Measurements from ENCODE around the gene FARP1.
A peak's percentile ranks its signal among the peaks of the same experiment; 100 is the strongest.

The FARP1 gene

DNA sequence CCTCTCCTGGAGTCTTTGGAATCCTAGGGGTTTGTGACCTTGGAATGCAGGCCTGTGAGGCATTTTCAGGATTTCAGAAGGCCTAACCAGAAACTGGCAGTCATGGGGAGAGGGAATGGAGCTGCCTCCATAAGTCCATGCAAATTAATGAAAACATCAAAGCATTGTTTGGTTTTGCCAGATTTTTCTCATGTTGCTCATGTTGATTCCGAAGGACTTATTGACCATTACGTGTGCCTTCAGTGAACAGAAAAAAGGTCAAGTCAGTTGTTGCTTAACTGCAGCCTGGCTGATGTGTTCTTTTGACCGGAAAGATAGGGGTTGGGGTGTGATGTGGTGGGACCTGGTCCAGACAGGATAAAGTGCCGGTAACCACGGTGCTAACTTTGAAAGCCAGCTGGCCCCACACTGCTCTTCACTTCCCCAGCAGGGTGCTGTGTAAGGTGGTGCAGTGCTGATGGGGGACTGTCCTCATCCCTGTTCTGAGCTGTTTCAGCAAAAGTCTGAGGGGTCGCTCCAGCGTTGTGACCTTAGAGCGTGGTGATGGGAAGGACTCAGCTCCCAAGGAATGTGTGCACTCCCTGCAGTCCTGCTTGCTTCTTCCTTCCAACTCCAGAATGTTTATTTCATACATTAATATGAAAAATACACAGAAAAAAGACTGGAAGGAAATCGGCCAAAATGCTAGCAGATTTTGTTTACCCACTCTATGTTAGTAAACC lies 30.7 kb downstream of the FARP1 start:
- DNase-seq, result no peak

DNA sequence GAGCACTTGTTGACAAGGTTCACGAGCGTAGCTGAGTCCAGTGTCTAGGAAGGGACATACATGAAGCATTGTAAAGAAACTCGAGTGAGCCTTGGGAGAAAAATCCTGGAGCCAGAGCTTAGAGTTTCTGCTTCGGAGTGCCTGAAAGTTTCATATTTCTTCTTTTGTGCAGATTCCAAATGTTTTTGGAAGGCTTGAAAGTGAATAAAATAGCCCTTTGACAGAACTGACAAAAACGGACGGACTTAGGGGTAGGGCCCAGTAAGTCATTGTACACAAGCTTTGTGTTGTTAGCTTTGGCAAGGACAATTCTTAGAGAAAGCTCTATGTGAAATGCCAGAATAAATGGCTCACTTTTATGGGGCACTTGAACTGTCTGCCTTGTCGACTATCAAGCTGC lies 31.4 kb downstream of the FARP1 start:
- DNase-seq, result no peak

DNA sequence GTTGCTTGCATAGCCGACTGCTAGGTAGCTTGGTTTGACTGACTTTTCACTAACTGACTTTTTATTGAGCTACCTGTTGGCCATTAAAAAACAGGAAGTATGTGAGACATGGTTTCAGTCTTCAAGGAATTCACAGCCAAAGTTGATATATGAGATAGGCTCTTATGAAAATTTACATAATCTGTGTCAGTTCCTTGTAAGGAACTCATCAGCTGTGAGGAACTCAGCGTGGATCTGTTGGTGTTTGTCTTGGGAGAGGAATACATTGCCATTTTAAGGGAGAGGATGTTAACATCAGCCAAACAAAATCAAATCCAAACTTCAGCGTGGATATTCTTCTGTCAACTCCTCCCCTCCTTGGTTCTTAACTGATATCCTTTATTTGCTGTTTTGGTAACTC lies 32.1 kb downstream of the FARP1 start:
- no peak for DNase-seq

DNA sequence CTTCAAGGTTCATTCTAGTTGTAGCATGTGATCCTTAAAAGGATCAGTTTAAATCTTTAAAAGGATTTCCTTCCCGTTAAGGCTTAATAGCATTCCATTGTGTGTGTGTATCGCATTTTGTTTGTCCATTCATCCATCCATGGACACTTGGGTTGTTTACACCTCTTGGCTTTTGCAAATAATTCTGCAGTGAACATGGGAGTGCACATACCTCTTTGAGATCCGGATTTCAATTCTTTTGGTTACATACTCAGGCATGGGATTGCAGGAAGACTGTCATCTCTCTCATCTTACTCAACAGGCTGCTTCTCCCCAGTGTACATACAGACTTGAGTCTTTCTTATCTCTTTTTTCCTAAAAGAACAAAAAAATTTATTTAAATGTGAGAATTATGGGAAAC lies 32.9 kb downstream of the FARP1 start:
- DNase-seq, result no peak

DNA sequence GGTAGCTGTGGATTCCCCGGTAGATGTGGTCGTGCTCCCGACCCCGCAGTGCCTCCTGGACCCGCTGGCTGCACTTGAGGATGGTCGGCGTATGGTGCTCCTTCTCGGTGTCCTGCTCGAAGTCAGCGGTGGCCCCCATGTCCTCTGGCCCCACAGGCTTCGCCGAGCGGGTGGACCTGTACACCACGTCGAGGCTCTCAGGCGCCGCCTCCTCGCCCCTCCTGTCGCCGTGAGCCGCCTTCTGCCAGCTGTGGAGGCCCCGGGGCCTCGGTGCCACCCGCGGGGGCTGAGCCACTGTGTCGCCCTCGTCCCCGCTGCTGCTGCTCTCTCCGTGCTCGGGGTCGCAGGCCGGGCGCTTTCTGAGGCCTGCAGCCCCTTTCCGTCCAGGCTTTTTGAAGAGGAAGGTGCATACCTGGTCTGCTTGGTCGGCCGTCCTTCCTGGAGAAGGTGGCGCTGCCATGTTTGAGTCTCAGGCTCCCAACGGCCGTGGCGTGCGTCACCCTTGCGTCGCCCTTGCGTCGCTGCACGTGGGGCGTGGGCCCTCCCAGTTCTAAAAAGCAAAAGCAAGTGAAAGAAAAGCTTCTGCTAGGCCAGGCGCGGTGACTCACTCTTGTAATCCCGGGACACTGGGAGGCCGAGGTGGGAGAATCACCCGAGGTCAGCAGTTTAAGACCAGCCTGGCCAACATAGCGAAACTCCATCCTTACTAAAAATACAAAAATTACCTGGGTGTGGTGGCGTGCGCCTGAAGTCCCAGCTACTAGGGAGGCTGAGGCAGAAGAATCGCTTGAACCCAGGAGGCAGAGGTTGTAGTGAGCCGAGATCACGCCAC lies 34.1 kb downstream of the FARP1 start, which contains the start of gene RNF113B:
Gene RNF113B (minus strand): TSS at position 493 of the 832 bp plus-strand sequence. CDS start 33 bp downstream, at position 460.
- no peak for DNase-seq

DNA sequence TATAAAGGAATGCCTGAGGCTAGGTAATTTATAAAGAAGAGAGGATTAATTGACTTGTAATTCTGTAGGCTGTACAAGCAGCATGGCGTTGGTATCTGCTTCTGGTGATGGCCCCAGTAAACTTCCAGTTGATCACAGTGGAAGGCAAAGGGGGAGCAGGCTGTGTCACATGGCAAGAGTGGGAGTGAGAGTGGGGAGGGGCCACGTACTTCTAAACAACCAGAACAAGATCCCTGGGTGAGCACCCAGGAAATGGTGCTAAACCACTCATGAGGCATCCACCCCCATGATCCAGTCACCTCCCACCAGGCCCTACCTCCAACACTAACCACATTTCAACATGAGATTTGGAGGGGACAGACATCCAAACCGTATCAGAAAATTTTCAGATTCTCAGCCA lies 37.2 kb downstream of the FARP1 start:
- no peak for DNase-seq

DNA sequence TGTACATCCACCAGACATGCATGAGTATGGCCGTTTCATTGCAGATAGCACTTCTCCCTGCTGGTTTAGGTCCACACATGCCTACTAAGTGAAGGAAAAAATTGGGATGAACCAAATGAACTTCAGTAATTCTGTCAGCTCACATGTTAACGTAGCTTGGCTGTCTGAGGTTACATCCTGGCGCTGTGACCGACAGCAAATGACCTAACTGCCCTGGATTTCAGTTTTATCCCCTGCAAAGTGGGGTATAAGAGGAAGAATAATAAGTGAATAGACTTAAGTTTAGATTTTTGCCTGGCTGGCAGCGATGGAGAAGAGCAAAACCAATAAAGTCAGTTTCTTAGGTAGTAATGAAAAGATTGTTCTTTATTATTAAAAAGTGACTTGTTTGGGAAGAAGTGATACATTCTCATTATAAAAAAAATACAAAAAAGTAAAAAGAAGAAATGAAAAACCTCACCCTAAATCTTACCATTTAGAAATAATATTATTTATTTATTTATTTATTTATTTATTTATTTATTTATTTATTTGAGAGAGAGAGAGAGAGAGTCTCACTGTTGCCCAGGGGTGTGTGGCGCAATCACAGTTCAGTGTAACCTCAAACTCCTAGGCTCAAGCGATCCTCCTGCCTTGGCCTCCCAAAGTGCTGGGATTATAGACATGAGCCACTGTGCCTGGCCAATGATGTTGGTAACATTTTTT lies 38.4 kb downstream of the FARP1 start:
- no peak for DNase-seq

DNA sequence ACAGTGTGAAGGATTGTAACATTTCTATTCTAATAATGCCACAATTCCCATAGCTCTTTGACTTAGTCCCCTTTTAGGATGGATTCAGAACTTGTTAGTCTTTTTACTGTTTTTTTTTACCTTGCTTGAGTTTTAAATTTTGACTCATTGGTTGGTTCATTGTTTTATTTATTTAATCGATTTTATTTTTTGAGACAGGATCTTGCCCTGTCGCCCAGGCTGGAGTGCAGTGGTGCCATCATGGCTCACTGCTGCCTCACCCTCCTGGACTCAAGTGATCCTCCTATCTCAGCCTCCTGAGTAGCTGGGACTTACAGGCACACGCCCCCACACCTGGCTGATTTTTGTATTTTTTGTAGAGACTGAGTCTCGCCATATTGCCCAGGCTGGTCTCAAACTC lies 39.3 kb downstream of the FARP1 start:
- DNase-seq, result no peak

DNA sequence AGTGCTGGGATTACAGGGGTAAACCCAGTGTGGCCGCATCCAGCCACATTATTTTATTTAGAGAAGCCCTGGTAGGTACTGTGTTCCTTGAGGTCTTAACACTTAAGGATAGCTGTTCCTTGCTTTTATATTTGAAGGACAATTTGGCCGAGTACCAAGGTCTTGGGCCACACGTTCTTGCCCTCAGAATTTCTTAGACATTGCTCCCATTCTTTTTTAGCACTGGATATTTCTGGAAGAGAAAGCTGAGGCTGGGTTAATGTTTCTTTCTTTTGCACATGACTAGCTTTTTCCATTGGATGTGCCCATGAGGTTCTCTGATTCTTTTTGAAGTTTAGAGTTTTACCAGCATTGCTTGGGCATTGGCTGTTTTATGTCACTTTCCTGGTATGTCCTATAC lies 39.7 kb downstream of the FARP1 start:
- no peak for DNase-seq

DNA sequence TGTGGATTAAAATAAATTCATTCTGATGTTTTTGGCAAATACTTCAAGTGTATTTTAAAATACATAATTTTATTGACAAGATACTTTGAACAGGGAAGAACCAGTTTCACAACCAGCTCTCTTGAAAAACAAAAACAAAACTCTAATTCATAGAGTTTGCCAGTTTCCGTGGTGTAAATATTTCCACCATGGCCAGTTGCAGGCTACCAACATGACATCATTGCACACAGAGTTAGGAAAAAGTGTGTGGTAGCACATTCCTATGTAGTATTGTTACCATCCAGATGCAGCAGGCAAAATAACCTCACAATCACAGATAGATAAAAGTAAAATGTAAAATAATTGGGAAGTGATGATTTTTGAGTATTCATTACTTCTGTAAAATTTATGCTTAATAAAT lies 41.9 kb downstream of the FARP1 start:
- DNase-seq, result no peak

DNA sequence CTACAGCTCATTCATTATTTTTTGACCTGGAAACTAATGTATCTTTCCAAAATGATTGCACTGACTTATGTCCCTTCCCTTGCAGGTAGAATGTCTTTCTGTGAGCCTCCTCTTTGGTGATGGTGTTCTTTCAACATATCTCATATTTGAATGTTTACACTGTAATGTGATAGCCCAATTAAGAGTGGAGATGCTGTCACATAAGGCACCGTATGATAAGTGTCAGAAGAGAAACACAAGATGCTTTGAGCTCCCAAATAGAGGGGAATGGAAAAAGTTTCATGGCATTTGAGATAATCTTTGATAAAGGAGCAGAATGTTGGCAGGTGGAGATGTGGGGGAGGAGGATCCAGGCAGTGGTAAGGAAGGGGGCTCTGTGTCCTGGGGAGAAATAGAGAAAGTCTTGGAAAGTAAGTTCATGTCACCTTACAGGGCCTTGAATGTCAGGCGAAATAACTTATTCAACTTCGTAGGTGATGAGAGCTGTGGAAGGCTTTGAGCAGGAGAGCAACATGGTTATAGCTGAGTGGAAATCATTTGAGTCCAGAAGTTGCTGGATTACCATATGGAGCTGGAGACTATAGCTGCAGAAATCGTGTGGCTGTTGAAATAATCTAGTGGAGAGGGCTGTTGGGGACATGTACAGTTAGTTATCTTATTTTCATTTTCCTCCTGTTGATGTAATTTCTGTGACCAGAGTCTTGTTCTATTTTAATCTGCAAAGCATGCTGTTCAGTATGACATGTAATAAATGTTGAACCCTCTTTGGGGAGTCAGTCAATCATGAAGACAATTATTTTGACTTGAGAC lies 44.5 kb downstream of the FARP1 start:
- peak in 1 of 58 donors; percentile 37 for DNase-seq

DNA sequence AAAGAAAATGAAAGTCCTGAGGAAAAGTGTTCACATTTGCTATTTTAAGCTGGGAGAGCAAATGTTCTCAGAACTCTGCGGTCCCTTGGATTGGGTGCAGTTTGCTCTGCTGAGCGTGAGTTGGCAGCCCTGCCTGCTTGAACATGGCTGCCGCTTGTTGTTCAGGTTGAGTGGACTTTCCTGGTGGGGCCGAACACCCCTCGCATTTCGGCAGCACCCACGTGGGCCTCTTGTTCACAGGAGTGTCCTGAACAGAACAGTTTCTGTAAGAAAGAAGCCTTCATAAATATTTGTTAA lies 45.0 kb downstream of the FARP1 start:
- DNase-seq, result peak in 32 of 58 donors; percentile 6 to 66 (median 26)

DNA sequence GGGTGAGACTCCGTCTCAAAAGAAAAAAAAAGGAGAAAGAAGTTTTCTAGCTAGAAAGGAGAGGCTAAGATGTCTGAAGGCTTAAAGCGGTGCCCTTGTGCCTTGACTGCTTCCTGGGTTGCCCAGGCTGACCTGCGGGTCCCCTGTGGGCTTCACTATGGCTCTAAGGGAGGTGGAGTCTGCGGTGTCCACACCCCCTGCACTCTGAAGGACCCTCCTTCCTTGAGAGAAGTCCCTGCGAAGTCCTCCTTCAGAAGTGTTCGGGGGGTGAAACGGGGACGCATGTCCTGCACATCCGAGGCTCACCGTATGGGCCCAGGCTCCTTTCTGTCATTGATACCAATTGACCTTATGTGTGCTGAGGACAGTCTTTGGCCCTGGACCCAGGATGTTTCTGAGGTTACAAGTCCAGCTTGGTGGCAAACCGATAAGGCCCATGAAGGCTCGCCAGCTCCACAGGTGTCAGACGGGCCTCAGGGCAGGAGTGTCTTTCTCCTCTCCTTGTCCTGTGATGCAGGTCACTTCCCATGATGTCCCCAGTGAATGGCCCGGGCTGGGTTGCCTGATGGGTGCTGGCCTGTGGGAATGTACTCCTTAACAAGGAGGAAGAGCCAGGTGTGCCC lies 45.8 kb downstream of the FARP1 start:
- DNase-seq, result no peak

DNA sequence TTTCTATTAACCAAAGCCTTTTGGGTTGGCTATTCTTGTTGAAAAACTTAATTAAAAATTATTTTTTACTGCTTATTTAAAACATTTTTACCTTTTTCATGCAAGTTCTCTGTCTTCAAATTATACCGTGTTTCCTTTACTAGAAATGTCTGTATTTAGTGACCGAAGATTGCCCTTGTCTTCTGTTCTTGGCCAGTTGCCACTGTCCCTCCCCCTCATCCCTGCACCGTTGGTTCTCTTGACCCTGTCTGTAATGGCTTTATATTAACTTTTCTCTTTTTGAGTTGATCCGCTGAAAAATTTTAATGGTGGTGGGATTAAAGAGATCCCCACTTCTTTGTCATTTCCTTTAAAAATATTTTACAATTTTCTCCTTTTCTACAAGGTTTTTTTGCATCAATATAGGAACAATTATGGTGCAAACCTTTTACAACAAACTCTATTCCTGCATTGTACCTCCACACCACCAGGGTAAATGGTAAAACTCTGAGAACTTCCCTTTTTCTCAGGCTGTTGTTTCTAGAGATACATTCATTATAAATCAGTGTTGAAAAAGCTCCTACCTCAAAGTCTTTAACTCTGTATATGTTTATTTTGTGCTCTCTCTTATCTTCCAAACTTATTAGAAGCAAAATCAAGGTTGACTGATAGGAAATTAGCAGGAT lies 47.1 kb downstream of the FARP1 start:
- DNase-seq, result no peak

DNA sequence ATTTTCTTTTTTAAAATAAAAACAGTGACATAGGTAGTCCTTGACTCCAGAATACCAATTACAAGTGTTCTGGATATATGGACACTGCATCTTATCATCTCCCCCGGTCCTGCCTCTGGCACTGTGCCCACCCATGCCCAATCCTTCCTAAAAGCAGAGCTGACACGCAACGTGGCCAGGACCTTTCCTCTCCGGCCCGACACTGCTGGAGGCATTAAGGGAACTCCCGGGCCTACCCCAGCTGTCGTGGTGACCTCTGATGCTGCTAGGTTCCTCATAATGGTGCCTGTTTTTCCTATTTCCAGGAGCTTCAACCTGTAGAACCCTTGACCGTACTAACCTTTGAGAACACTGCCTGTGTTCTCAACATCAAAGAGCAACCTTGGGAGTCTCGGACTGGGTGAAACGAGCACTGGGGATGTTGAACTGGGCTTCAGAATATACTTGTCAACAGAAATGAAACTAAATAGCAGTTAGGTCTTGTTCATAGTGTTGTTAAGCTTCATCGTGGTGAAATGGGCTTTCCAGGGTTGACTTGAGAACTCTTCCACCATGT lies 48.1 kb downstream of the FARP1 start:
- DNase-seq, result no peak

DNA sequence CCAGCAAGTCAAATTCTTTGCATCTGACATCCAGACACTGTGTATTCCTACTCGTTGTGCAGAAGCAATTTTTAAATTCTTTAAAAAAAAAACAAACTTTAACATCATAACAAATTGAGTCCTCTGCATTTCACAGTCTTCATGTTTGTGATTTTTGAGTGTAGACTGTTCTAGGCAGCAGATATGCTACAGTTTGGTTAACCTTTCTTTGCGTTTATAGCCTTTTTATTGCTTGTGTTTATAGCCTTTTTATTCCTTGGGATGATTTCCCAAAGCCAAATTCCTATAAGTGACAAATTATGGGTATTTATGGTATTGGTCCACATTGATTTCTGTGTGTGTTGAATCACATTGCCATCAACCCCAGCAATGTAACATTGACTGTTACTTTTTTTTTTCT lies 49.1 kb downstream of the FARP1 start:
- DNase-seq, result no peak

DNA sequence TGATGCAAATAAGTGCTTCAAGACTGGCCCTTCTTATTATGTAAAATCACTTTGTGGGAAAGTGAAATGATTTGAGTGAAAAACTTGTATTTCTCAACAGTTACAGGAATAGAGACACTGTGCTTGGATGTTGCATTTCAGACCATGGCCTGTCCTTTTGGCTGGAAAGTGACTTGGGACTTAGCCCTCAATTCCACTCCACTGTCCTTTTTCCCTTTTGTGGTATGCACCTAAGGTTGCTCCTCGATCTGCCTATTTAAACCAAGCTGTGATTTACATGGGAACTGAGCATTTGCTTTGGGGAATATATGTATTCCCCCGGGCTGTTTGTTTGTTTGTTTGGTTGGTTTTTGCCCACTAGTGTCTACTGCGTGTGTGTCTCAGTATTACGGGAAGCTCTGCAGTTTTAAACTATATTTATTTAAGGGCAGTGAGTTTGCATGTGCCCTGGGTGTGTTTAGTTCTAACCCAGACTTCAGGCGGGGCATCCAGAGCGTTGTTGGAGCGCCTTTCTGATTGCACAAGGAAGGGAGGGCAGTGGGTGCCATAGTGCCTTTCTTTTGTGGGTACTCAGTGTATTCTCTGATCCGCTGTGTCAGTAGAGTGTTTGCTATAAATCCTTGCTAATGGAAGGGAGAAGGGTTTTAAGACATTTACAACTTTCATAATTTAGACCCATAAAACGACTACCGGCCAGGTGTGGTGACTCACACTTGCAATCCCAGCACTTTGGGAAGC lies 52.3 kb downstream of the FARP1 start:
- no peak for DNase-seq

DNA sequence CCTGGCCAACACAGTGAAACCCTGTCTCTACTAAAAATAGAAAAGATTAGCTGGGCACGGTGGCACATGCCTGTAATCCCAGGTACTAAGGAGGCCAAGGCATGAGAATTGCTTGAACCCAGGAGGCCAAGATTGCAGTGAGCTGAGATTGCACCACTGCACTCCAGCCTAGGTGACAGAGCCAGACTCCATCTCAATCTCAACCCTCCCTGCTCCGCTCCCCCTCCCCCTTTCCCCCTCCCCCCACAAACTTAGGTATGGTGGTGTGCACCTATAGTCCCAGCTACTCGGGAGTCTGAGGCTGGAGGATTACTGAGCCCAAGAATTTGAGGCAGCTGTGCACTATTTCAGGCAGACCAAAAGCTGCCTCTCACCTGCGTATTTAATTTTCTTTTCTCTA lies 55.8 kb downstream of the FARP1 start:
- no peak for DNase-seq

DNA sequence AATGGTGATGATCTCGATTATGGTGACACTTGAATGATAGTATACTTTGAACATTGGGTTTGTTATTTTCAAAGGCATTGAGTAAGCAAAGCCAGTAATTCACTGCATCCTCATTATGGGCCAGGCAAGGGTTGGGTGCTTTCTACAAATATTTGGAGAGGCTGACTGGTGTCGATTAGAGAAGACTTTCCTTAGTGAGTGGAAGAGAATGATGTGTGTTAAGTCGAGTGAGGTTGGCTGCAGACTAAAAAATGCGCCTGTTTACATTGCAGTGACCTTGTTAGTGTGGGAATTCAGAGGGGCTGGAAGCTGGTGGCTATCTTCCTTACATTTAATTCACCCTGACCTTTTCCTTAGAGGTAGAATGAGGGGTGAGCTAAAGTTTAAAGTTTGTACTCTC lies 56.6 kb downstream of the FARP1 start:
- DNase-seq, result no peak

Measured in anterior cingulate cortex (tissue), 58 donors.